ENCODE data around the gene LY6G5B.

- TF ChIP-seq POLR2A (IDR thresholded peaks at IDR 0.05) (no peak), POLR2AphosphoS5 (IDR thresholded peaks at IDR 0.05) (no peak)
- TF ChIP-seq, protein P1, sequence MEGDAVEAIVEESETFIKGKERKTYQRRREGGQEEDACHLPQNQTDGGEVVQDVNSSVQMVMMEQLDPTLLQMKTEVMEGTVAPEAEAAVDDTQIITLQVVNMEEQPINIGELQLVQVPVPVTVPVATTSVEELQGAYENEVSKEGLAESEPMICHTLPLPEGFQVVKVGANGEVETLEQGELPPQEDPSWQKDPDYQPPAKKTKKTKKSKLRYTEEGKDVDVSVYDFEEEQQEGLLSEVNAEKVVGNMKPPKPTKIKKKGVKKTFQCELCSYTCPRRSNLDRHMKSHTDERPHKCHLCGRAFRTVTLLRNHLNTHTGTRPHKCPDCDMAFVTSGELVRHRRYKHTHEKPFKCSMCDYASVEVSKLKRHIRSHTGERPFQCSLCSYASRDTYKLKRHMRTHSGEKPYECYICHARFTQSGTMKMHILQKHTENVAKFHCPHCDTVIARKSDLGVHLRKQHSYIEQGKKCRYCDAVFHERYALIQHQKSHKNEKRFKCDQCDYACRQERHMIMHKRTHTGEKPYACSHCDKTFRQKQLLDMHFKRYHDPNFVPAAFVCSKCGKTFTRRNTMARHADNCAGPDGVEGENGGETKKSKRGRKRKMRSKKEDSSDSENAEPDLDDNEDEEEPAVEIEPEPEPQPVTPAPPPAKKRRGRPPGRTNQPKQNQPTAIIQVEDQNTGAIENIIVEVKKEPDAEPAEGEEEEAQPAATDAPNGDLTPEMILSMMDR (IDR thresholded peaks at IDR 0.05): no peak
Measured at GRCh38 chr6:31658983-31659648, 10.7 kb upstream of the LY6G5B start.
